Mucosa of gallbladder (tissue), 1 donor: Measurements from ENCODE around the gene TPH2. TPM values are rescaled to one million over a fixed set of nuclear protein-coding genes. Genes with fewer than 3 reads are reported as not detected.
A peak's percentile ranks its signal among the peaks of the same experiment; 100 is the strongest.

Experiments
- DNase-seq: peaks from one replicate; pipeline ENCODE4 v3.0.0-alpha.2; 2020; ENCODE audit warnings: low spot score
- total RNA-seq: library from RNA; stranded (reverse); gene quantifications from one replicate; pipeline ENCODE4 v1.2.1, GENCODE V29; 2021
- donor health status: DM: no; HTN: no; CAD: no.

The TPH2 gene
- total RNA-seq, 1 donor from 2014 or later: not detected

DNA sequence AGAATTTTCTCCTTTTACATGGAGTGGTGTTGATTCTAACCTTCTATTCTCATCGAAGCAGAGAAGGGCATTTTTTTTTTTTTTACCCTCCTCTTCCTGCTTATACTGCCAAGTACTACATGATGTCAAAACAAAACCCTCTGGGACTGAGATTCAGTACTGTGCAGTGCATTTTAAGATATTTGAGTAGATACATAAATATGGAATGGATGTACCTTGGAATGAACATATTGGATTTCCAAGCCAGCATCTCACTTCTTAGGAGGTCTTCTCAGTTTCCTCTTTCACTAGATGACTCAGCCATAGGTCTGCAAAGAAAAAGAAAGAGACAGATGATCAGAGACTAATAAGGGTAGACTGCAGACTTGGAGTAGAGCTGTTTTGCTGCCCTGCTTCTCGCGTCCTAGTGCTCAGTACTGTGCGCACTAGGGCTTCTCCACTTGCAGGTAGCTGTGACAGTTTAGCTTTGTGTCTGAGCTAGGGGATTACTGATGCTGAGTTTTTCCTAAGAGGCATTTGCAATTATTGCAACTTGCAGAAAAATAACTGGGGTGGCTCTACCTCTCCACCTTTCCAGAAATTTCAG, 20.4 kb downstream of the TPH2 start:
- no peak for DNase-seq

GRCh38 chr12:71967211-71967610, 28.6 kb downstream of the TPH2 start:
- DNase-seq: no peak

DNA sequence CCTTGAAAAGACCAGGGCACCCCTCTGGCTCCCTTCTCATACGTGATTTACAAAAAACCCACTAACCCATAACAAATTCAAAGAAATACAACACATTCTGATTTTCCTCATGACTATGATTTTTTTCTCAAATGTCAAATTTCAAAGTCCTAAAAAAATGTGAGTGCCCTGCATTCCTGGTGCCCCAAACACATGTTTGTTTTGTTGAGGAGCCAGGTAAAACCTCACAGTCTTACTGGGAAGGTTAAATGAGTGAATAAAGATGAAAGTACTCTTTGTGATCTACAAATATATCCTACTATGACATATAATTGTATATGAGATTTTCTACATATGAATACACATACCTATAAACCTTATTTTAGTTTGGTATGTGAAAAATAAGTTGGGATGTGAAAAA, 30.7 kb downstream of the TPH2 start:
- no peak for DNase-seq

- no peak for DNase-seq
Measured at GRCh38 chr12:71970031-71970430, 31.4 kb downstream of the TPH2 start.

- no peak for DNase-seq
Measured at GRCh38 chr12:71972441-71973074, 33.9 kb downstream of the TPH2 start.

GRCh38 chr12:71973687-71974086, 35.0 kb downstream of the TPH2 start:
- DNase-seq: no peak

GRCh38 chr12:71980538-71980937, 41.9 kb downstream of the TPH2 start:
- no peak for DNase-seq

- DNase-seq: no peak
Measured at GRCh38 chr12:71981149-71981548, 42.5 kb downstream of the TPH2 start.

DNA sequence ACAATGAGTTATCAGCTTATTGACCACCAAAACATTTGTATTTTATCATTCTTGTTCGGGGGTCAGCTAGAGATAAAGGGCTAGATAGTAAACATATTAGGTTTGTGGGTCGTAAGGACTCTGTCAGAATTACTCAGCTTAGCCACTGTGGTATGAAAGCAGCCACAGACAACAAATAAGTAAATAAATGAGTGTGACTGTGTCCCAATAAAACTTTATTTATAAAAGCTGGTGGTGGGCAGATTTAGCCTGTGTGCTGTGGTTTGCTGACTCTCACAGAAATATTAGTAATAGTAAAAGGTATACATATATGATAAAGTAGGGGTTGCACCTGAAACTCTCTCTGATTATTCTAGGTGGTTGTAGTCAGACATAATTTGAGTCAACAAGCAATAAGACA, 56.1 kb downstream of the TPH2 start:
- no peak for DNase-seq

DNA sequence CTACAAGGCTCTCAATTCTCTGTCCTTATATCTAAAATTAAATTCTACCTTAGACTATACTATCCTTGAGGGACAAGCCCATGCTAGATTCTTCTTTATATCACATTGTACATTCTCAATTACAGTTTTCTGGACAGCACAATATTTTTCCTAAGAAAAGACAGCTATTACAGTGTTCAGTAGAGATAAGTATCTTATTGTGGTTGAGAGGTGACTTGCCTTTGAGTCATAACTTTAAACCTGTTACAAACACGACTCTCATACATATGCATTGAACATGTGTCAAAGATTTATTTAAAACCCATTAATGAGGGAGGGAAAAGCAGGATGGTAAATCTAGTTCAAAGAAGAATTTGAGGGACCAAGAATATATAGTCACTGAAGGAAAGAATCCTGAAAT, 61.1 kb downstream of the TPH2 start:
- no peak for DNase-seq

DNA sequence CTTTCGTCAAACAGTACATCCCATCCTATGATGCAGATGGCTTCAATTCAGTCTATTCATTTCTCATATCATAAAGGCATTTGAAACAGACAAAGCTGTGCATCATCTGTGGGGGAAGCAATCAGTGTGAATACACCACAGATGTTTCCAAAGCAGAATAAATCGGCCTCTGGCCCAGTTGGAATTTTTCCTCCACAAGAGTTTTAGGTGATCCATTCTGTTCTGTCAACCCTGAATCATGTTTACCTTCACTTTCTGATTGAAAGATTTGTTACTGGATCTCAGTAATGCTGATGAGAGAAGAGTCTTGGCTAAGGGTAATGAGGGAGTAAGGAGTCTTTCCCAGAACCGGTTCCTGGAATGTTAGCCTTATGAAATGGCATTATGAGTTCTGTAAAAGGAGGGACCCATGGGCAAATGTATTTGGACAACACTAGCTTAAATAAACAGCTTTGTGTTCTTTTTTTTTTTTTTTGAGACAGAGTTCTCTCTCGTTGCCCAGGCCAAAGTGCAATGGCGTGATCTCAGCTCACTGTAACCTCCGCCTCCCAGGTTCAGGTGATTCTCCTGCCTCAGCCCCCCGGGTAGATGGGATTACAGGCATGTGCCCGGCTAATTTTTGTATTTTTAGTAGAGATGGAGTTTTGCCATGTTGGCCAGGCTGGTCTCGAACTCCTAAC, 62.5 kb downstream of the TPH2 start:
- no peak for DNase-seq

- no peak for DNase-seq
Measured at GRCh38 chr12:72006766-72007165, 68.1 kb downstream of the TPH2 start.

GRCh38 chr12:72010356-72010755, 71.7 kb downstream of the TPH2 start:
- no peak for DNase-seq

- DNase-seq: no peak
Measured at GRCh38 chr12:72011374-72011773, 72.7 kb downstream of the TPH2 start.

DNA sequence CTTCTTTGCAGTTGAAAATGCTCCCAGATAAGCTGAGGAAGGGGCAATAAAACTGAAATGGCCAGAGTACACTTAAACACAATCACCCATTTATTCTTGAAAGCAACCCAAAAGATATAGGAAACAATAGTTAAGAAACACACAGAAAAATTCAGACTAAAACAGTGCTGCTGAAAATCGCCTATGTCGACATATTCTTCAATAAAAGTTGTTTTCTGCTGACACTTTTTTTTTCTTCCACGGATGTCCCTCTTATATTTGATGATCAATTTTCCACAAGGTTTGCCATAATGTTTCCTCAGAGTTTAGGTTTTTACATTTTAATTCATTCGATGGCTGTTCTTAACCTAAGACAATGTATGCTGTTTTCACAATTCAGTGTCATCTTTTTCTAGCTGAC, 74.2 kb downstream of the TPH2 start:
- DNase-seq: no peak

DNA sequence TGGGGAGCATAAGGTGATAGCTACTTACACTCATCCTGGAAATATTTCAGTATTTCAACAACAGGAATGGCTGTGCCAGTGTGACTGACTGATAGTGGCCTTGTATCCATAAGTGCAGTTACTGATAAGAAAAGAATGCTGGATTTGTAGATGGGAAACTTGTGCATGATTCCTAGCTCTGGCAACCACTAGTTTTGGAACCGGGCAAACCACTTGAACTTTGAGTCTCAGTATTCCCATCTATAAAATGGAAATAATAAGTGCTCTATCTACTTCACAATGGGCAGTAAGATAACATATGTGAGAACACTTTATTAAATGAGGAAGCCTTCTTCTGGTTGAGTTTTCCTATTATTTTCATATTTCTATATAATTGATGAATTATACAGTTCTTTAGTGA, 77.2 kb downstream of the TPH2 start:
- DNase-seq: no peak

- DNase-seq: peak; percentile 74
Measured at GRCh38 chr12:72017054-72017651, 78.5 kb downstream of the TPH2 start.

DNA sequence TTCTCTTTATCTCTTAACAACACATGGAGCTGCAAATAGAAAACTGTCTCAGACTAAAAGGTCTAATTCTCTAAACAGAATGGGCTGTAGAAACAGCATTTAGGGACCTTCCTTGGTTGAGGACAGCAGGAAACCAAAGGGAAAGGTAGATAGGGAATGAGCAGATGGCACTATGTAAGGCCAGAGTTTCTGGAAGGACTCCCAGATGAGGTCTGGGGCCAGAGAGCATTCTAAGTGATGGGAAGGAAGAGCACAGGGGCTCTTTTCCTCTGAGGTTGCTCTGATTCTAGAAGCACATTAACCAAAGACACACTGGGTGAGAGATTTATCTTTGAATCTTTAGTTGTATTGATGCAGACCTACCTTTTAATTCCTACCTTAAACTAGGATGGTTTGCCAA, 79.4 kb downstream of the TPH2 start:
- no peak for DNase-seq

DNA sequence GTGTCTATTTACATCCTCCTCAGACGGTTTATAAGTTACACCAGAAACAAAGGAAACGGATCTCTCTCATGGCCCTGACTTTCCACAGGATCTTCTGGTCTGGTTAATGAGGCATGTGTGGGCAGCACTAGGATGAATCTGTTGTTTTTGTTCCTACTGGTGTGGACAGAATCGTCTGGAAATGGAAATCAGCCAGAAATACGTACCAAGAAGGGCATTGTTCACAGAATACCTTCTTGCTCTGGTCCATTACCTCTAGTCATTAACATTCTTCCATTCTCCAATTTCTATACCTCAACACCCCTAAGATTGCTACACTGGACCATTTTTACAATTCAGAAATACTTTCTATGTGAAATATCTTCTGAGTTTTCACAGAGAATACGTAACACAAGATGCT, 86.0 kb downstream of the TPH2 start:
- DNase-seq: no peak

DNA sequence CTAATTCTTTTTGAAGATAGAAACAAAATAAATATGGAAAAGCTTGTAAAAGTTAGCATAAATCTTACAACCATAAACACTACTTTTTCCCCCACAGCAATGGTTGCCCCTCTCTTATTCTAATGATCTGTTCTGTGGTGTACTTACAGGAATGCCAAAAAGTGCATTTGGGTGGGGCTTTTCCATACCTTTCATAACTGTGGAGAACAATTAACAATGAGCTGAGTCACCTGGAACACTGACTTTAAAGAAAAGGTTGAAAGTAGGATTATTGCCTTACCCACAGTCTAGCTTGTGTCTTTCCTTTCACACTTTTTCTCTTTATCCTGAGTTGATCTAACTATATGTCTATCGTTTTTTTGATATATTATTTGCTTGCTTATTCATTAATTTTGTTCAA, 86.9 kb downstream of the TPH2 start:
- no peak for DNase-seq

GRCh38 chr12:72028966-72029365, 90.3 kb downstream of the TPH2 start:
- DNase-seq: no peak

DNA sequence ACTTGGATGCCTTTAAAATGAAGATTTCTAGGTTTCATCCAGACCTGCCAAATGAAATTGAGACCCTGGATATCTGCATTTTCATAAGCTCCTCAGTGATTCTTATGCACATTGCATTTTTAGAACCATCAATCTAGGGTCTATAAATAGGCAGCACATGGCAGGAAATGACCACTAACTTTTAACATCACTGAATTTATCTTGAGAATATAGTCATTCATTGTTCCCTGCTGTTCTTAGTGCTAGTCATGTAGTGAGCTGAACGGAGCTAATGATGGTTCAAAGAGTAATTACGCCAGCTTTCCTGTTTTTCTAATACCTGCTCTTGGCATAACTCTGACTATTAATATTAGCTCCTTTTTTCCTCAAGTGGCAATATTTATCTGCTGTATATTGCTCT, 91.6 kb downstream of the TPH2 start:
- no peak for DNase-seq

DNA sequence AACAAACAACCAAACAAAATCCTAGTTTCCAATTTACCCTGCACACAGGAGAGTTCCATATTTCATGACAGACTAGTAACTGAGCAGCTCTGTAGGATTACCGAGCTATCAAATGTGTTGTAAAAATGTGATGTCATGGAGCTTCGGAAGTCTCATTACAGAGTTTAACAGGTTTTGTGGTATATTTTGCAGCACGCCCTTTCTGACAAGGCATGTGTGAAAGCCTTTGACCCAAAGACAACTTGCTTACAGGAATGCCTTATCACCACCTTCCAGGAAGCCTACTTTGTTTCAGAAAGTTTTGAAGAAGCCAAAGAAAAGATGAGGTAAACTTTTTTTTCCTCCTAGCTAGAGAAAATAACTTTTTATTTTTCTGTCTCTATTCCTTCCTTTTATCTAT, 92.4 kb downstream of the TPH2 start:
- no peak for DNase-seq
